Osteoblast (primary cell): ENCODE data around the gene TMEM139. TPM values are rescaled to one million over a fixed set of nuclear protein-coding genes. Genes with fewer than 3 reads are reported as not detected.

Source experiments
- DNase-seq: peaks from one replicate; pipeline ENCODE4 v3.0.0; 2011; ENCODE audit warnings: low spot score, mixed read lengths; ENCODE audit not compliant: insufficient read length; ENCODE audit errors: missing footprints
- H2AFZ ChIP-seq: 2 replicates; pipeline ENCODE4 v1.6.0; 2011; ENCODE audit warnings: mild to moderate bottlenecking, low read length
- H3K27ac ChIP-seq: 2 replicates; pipeline ENCODE4 v1.5.1; 2011; ENCODE audit warnings: mild to moderate bottlenecking, low read depth, low read length, moderate library complexity
- H3K27me3 ChIP-seq: 2 replicates; pipeline ENCODE4 v1.6.0; 2012; ENCODE audit warnings: mild to moderate bottlenecking, control low read depth, inconsistent platforms, low read length, moderate library complexity; ENCODE audit not compliant: insufficient read depth
- H3K36me3 ChIP-seq: 2 replicates; pipeline ENCODE4 v1.5.1; 2011; ENCODE audit warnings: mild to moderate bottlenecking, low read length, control low read depth, moderate library complexity; ENCODE audit not compliant: insufficient read depth
- H3K4me1 ChIP-seq: 2 replicates; pipeline ENCODE4 v1.5.1; 2011; ENCODE audit warnings: mild to moderate bottlenecking, low read length, control low read depth, moderate library complexity; ENCODE audit not compliant: insufficient read depth
- H3K4me2 ChIP-seq: 2 replicates; pipeline ENCODE4 v1.6.0; 2011; ENCODE audit warnings: mild to moderate bottlenecking, low read length; ENCODE audit not compliant: insufficient read depth
- H3K4me3 ChIP-seq: fragments of 200-600 bp; sonication (generic); 3 replicates; pipeline ENCODE4 v1.5.1; 2012; ENCODE audit warnings: mild to moderate bottlenecking, low read length, inconsistent platforms; ENCODE audit not compliant: insufficient read depth
- H3K79me2 ChIP-seq: 2 replicates; pipeline ENCODE4 v1.6.0; 2012; ENCODE audit warnings: mild to moderate bottlenecking, low read length, control low read depth, inconsistent platforms; ENCODE audit not compliant: insufficient read depth
- H3K9me3 ChIP-seq: 2 replicates; pipeline ENCODE4 v1.5.1; 2011; ENCODE audit warnings: low read depth, low read length, control low read depth
- H4K20me1 ChIP-seq: 2 replicates; pipeline ENCODE4 v1.6.0; 2012; ENCODE audit warnings: mild to moderate bottlenecking, low read length, control low read depth; ENCODE audit not compliant: insufficient read depth
- total RNA-seq: library from RNA; depleted of rRNA; stranded (reverse); fragments of >200 nt; gene quantifications from 2 replicates; pipeline ENCODE4 v1.2.3, GENCODE V29; 2012
- TF ChIP-seq, protein P1 (sequence below): IDR thresholded peaks from 2 replicates; pipeline ENCODE4 v1.5.1; 2011; ENCODE audit warnings: mild to moderate bottlenecking, low read depth, low read length, moderate library complexity; ENCODE audit errors: extremely low read depth

Gene TMEM139
- total RNA-seq, 1 donor = not detected

DNA sequence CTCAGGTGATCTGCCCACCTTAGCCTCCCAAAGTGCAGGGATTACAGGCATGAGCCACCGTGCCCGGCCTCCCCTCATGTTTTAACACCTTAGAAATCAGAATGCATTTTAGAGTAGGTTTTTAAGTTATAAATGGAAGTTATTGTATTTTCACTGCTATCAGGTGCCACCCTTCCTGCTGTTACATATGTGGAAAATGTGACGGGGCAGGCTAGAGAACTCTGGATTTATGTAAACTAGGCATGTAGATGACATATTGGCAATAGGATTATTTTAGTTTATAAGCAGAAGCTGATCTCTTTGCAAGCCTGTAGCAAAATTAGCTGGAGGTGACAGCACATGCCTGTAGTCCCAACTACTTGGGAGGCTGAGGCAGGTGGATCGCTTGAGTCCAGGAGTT is 5.5 kb downstream of the TMEM139 start:
- H2AFZ ChIP-seq = no peak overlapping the region
- H4K20me1 ChIP-seq = peaks cover 6% of the 10 kb centered on the region
- peaks cover 14% of the 10 kb centered on the region for H3K4me1 ChIP-seq
- no peak for DNase-seq
- H3K4me2 ChIP-seq = peak overlapping the region; percentile 95
- H3K27me3 ChIP-seq = no peaks in the 10 kb centered on the region
- TF ChIP-seq, protein P1, sequence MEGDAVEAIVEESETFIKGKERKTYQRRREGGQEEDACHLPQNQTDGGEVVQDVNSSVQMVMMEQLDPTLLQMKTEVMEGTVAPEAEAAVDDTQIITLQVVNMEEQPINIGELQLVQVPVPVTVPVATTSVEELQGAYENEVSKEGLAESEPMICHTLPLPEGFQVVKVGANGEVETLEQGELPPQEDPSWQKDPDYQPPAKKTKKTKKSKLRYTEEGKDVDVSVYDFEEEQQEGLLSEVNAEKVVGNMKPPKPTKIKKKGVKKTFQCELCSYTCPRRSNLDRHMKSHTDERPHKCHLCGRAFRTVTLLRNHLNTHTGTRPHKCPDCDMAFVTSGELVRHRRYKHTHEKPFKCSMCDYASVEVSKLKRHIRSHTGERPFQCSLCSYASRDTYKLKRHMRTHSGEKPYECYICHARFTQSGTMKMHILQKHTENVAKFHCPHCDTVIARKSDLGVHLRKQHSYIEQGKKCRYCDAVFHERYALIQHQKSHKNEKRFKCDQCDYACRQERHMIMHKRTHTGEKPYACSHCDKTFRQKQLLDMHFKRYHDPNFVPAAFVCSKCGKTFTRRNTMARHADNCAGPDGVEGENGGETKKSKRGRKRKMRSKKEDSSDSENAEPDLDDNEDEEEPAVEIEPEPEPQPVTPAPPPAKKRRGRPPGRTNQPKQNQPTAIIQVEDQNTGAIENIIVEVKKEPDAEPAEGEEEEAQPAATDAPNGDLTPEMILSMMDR = no peak
- peaks cover 37% of the 10 kb centered on the region for H3K36me3 ChIP-seq
- no peak overlapping the region for H3K4me3 ChIP-seq
- peak overlapping the region; percentile 80 for H3K27ac ChIP-seq
- no peaks in the 10 kb centered on the region for H3K9me3 ChIP-seq
- peaks cover 39% of the 10 kb centered on the region for H3K79me2 ChIP-seq

DNA sequence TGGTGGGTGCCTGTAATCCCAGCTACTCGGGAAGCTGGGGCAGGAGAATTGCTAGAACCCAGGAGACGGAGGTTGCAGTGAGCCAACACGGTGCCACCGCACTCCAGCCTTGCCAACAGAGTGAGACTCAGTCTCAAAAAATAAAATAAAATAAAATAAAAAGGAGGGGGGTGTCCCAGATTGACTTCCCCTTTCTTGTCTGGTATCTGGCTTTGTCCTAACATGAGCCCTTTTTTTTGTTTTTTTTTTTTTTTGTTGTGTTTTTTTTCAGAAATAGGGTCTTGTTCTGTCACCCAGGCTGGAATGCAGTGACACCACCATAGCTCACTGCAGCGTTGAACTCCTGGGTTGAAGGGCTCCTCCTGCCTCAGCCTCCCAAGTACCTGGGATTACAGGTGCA is 8.1 kb downstream of the TMEM139 start:
- no peaks in the 10 kb centered on the region for H3K9me3 ChIP-seq
- peaks cover 42% of the 10 kb centered on the region for H3K79me2 ChIP-seq
- H3K27me3 ChIP-seq = no peaks in the 10 kb centered on the region
- H3K36me3 ChIP-seq = peaks cover 47% of the 10 kb centered on the region
- H3K4me1 ChIP-seq = peaks cover 30% of the 10 kb centered on the region
- no peak for DNase-seq
- H3K4me3 ChIP-seq = no peak overlapping the region
- no peak overlapping the region for H3K4me2 ChIP-seq
- no peak overlapping the region for H2AFZ ChIP-seq
- H3K27ac ChIP-seq = no peak overlapping the region
- TF ChIP-seq, protein P1 = no peak
- peaks cover 6% of the 10 kb centered on the region for H4K20me1 ChIP-seq

DNA sequence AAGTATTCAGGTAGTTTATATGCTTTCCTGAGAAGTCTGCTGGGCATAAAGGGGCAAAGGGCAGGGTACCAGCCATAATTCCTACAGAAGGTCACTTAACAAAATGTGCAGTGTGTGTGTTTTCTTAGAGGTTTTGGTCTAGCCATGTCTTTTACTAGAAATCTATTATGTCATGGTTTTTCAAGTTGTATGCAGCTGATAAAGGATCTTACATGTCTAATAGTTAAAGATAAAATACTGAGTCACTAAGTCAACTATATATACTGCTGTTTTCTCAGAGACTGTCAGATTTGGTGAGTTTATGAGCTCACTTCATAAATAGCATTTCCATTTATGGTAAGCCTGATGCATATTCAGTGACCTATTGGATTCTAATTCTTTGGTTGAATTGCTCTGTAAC is 11.1 kb downstream of the TMEM139 start:
- no peaks in the 10 kb centered on the region for H3K27me3 ChIP-seq
- H3K4me2 ChIP-seq = peak overlapping the region; percentile 29
- H3K4me1 ChIP-seq = peaks cover 17% of the 10 kb centered on the region
- no peaks in the 10 kb centered on the region for H3K9me3 ChIP-seq
- peak overlapping the region; percentile 80 for H3K27ac ChIP-seq
- TF ChIP-seq, protein P1 = no peak
- no peak overlapping the region for H2AFZ ChIP-seq
- H4K20me1 ChIP-seq = no peaks in the 10 kb centered on the region
- DNase-seq = no peak
- H3K36me3 ChIP-seq = peaks cover 72% of the 10 kb centered on the region
- H3K4me3 ChIP-seq = no peak overlapping the region
- peaks cover 16% of the 10 kb centered on the region for H3K79me2 ChIP-seq

DNA sequence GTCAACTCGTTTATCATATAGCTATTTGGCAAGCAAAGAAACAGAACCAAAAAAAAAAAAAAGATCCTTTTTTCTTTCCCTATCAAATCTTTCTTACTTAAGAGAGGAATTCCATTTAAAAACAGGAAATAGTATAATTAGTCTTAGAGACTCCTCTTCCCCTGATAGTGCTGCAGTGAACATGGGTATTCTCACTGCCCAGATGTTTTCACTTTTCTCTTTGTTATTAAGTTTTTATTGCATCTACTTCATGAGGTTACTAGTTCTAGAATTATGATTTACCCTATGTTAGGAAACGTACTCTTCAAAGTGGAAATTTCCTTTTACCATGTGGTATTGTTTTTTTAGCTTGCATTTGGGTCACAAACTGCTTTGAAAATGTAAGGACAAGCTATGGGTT is 11.9 kb downstream of the TMEM139 start:
- H3K4me2 ChIP-seq = peak overlapping the region; percentile 29
- no peak for DNase-seq
- H2AFZ ChIP-seq = no peak overlapping the region

More for the DNA sequence above, 11.9 kb downstream of the TMEM139 start:
- Histone ChIP-seq H3K9me3 (no peaks in the 10 kb centered on the region), H3K27ac (peak overlapping the region; percentile 80), H3K79me2 (peaks cover 8% of the 10 kb centered on the region), H4K20me1 (no peaks in the 10 kb centered on the region), H3K36me3 (peaks cover 77% of the 10 kb centered on the region), H3K27me3 (no peaks in the 10 kb centered on the region), H3K4me3 (no peak overlapping the region), H3K4me1 (peaks cover 17% of the 10 kb centered on the region)
- TF ChIP-seq, protein P1 = no peak
